ENCODE measurements around the gene GLRA1.
"Not testable (repeated sequence)": the region's sequence is repeated elsewhere in the genome, so short reads cannot be mapped to it uniquely, and the experiment has no call there.

GLRA1 gene

GRCh38 chr5:151811593-151812321 is 112.9 kb downstream of the GLRA1 start:
- no peak for DNase-seq

- DNase-seq: no peak
Measured at GRCh38 chr5:151810897-151811296, 113.8 kb downstream of the GLRA1 start.

- no peak for DNase-seq
Measured at GRCh38 chr5:151810449-151810848, 114.2 kb downstream of the GLRA1 start.

GRCh38 chr5:151808451-151809169 is 116.0 kb downstream of the GLRA1 start:
- no peak for DNase-seq

GRCh38 chr5:151805414-151806223 is 119.0 kb downstream of the GLRA1 start:
- no peak for DNase-seq

- no peak for DNase-seq
Measured at GRCh38 chr5:151800532-151800931, 124.1 kb downstream of the GLRA1 start.

- DNase-seq: no peak
Measured at GRCh38 chr5:151799407-151799806, 125.2 kb downstream of the GLRA1 start.

- no peak for DNase-seq
Measured at GRCh38 chr5:151798674-151799073, 126.0 kb downstream of the GLRA1 start.

- DNase-seq: no peak
Measured at GRCh38 chr5:151795426-151795825, 129.2 kb downstream of the GLRA1 start.

GRCh38 chr5:151793358-151793757 is 131.3 kb downstream of the GLRA1 start:
- no peak for DNase-seq

- no peak for DNase-seq
Measured at GRCh38 chr5:151787817-151788216, 136.8 kb downstream of the GLRA1 start.

GRCh38 chr5:151786468-151786867 is 138.2 kb downstream of the GLRA1 start:
- no peak for DNase-seq

GRCh38 chr5:151784141-151784540 is 140.5 kb downstream of the GLRA1 start:
- DNase-seq: no peak

GRCh38 chr5:151783664-151784063 is 141.0 kb downstream of the GLRA1 start:
- DNase-seq: not testable (repeated sequence)

GRCh38 chr5:151781201-151781600 is 143.4 kb downstream of the GLRA1 start:
- DNase-seq: no peak

GRCh38 chr5:151780348-151780747 is 144.3 kb downstream of the GLRA1 start:
- no peak for DNase-seq

- no peak for DNase-seq
Measured at GRCh38 chr5:151779531-151780125, 145.0 kb downstream of the GLRA1 start.

- DNase-seq: no peak
Measured at GRCh38 chr5:151775025-151775606, 149.5 kb downstream of the GLRA1 start.

GRCh38 chr5:151773951-151774350 is 150.7 kb downstream of the GLRA1 start:
- DNase-seq: no peak

- no peak for DNase-seq
Measured at GRCh38 chr5:151772846-151773561, 151.6 kb downstream of the GLRA1 start.
